ENCODE results near the gene FICD.

GRCh38 chr12:108505129-108505528, 9.9 kb upstream of the FICD start:
- TF ChIP-seq BHLHE40 (IDR thresholded peaks at IDR 0.05; ENCODE audit: low read length), result no peak
- no peak for TF ChIP-seq CTCF (IDR thresholded peaks at IDR 0.05 in 2 of 3, conservative IDR thresholded peaks at IDR 0.05 in 1 of 3; ENCODE audit: insufficient read depth in 2 of 3, low read depth in 1 of 3, low read length in 3 of 3)
- TF ChIP-seq MED1 (CRISPR knock-in tag; IDR thresholded peaks at IDR 0.05; ENCODE audit: borderline replicate concordance), result no peak

Data from K562 (cell line).